Lung (tissue), 12 donors: ENCODE results near the gene ST3GAL5. TPM values are rescaled to one million over a fixed set of nuclear protein-coding genes. Genes with fewer than 3 reads are reported as not detected.
A peak's percentile ranks its signal among the peaks of the same experiment; 100 is the strongest.

Source experiments
- ATAC-seq: fragments of 200-7000 bp; cut with Tn5 transposase; one replicate; pipeline ENCODE4 v1.9.1; 2020; ENCODE audit warnings: moderate number of reproducible peaks; ENCODE audit not compliant: insufficient read depth, low FRiP score
- DNase-seq, 3 donors: peaks; one replicate each; pipeline ENCODE4 v3.0.0-alpha.2; 2013 to 2017
- H3K27ac ChIP-seq, 2 donors: one replicate each; pipeline ENCODE4 v1.5.1; 2013; ENCODE audit warnings: mild to moderate bottlenecking in 2 of 2, moderate library complexity in 2 of 2, control low read depth in 1 of 2, inconsistent platforms in 1 of 2, low read depth in 1 of 2, low read length in 1 of 2
- H3K27me3 ChIP-seq, 3 donors: one replicate each; pipeline ENCODE4 v1.5.1; 2013; ENCODE audit warnings: low read length in 2 of 3; ENCODE audit not compliant: control insufficient read depth in 3 of 3, insufficient read depth in 3 of 3
- H3K36me3 ChIP-seq, 4 donors: one replicate each; pipeline ENCODE4 v1.5.1; 2013; ENCODE audit warnings: low read length in 4 of 4, mild to moderate bottlenecking in 1 of 4, moderate library complexity in 1 of 4; ENCODE audit not compliant: control insufficient read depth in 4 of 4, insufficient read depth in 4 of 4
- H3K4me1 ChIP-seq, 5 donors: one replicate each; pipeline ENCODE4 v1.5.1; 2013; ENCODE audit warnings: low read length in 5 of 5, mild to moderate bottlenecking in 2 of 5, moderate library complexity in 1 of 5; ENCODE audit not compliant: control insufficient read depth in 5 of 5, insufficient read depth in 5 of 5
- H3K4me3 ChIP-seq: one replicate; pipeline ENCODE4 v1.5.1; 2013; ENCODE audit warnings: mild to moderate bottlenecking, control low read depth, moderate library complexity
- H3K9ac ChIP-seq, 2 donors: one replicate each; pipeline ENCODE4 v1.5.1; 2013; ENCODE audit warnings: low read length in 2 of 2, control low read depth in 1 of 2; ENCODE audit not compliant: insufficient read depth in 1 of 2
- H3K9me3 ChIP-seq, 4 donors: one replicate each; pipeline ENCODE4 v1.5.1; 2013; ENCODE audit warnings: low read length in 3 of 4, mild to moderate bottlenecking in 1 of 4, moderate library complexity in 1 of 4; ENCODE audit not compliant: control insufficient read depth in 4 of 4, insufficient read depth in 3 of 4
- CTCF ChIP-seq: IDR thresholded peaks from 2 replicates; pipeline ENCODE4 v1.5.1; 2012; ENCODE audit warnings: mild to moderate bottlenecking; ENCODE audit errors: control extremely low read depth, extremely low read depth
- WGBS, 2 donors: extraction: QIAGEN DNeasy Blood & Tissue Kit; methylation state at CpG; one replicate each; pipeline ENCODE4 v1.1.7; 2013; 5-methylcytosine and 5-hydroxymethylcytosine counted together
- polyA plus RNA-seq, 2 donors: library from polyadenylated mRNA; stranded (reverse); fragments of 200-250 nt; gene quantifications; one replicate each; pipeline ENCODE4 v1.2.1, GENCODE V29; 2013
- total RNA-seq, 2 donors: library from RNA; depleted of rRNA in 1 of 2; stranded (reverse); fragments of >200 nt in 1 of 2; gene quantifications; one replicate each; pipeline ENCODE4 v1.2.1, GENCODE V29; 2014 to 2021
- donor health status: control.
- donor health status: control.
- donor health status: Bipolar disorder and iron deficiency.
- donor health status: healthy.
- donor health status: DM: yes; HTN: yes; CAD: no.

Gene ST3GAL5
- total and polyA plus RNA-seq, 4 donors, result 31.1 to 149 (median 64.4) TPM

- 41 to 51% methylated on average over 10 of the region's 10 CpGs for WGBS, 2 donors
- Histone ChIP-seq H3K36me3 (peaks cover 0 to 8% (median 0%) of the 10 kb centered on the region in 4 donors), H3K27me3 (no peaks in the 10 kb centered on the region), H3K27ac (peak overlapping the region; percentile 36 to 73), H3K4me3 (no peak overlapping the region), H3K9ac (no peak overlapping the region), H3K4me1 (peaks cover 0 to 6% (median 0%) of the 10 kb centered on the region in 5 donors), H3K9me3 (no peaks in the 10 kb centered on the region)
- ATAC-seq (no peak), DNase-seq (no peak)
- TF ChIP-seq CTCF, result no peak
Observed at GRCh38 chr2:85853499-85854165, 35.2 kb downstream of the ST3GAL5 start.

- peak overlapping the region in 1 of 2 donors; percentile 28 for H3K9ac ChIP-seq
- H3K9me3 ChIP-seq, result no peaks in the 10 kb centered on the region
- H3K4me1 ChIP-seq, result peaks cover 0 to 6% (median 0%) of the 10 kb centered on the region in 5 donors
- DNase-seq (no peak), ATAC-seq (no peak)
- H3K27me3 ChIP-seq, result no peaks in the 10 kb centered on the region
- 70 to 71% methylated on average over 11 of the region's 11 CpGs for WGBS, 2 donors
- no peak overlapping the region for H3K4me3 ChIP-seq
- TF ChIP-seq CTCF, result no peak
- peaks cover 0 to 7% (median under 1%) of the 10 kb centered on the region in 4 donors for H3K36me3 ChIP-seq
- peak overlapping the region; percentile 36 to 73 for H3K27ac ChIP-seq
Observed at GRCh38 chr2:85852937-85853498, 35.8 kb downstream of the ST3GAL5 start.

GRCh38 chr2:85852152-85852840, 36.5 kb downstream of the ST3GAL5 start:
- DNase-seq, result no peak
- H3K36me3 ChIP-seq, result peaks cover 0 to 7% (median 2%) of the 10 kb centered on the region in 4 donors
- H3K9me3 ChIP-seq, result no peaks in the 10 kb centered on the region
- peaks cover 0 to 6% (median 0%) of the 10 kb centered on the region in 5 donors for H3K4me1 ChIP-seq
- WGBS, 2 donors, result 94% methylated on average over 11 of the region's 11 CpGs
- H3K27me3 ChIP-seq, result no peaks in the 10 kb centered on the region
- H3K4me3 ChIP-seq, result no peak overlapping the region
- TF ChIP-seq CTCF, result no peak
- ATAC-seq, result no peak
- H3K9ac ChIP-seq, result no peak overlapping the region
- H3K27ac ChIP-seq, result no peak overlapping the region
